Activated B cell treated with CpG ODN at 0.5 μM for 24 hours (primary cell): ENCODE measurements around the gene TEX54. TPM values are rescaled to one million over a fixed set of nuclear protein-coding genes. Genes with fewer than 3 reads are reported as not detected.

ENCODE experiments used
- ATAC-seq: fragments of 200-7000 bp; cut with Tn5 transposase; one replicate; pipeline ENCODE4 v1.10.0; 2021; ENCODE audit warnings: low read depth, mild to moderate bottlenecking, moderate library complexity
- CTCF ChIA-PET: fragments of 350-600 bp; sonication (Branson Sonifier 250); formaldehyde crosslinking; loops from one replicate; lab custom pipeline; 2021; ENCODE audit warnings: antibody characterized with exemption; lab: Charles Lee
- POLR2A ChIA-PET: fragments of 350-600 bp; sonication (Branson Sonifier 250); formaldehyde crosslinking; loops from one replicate; lab custom pipeline; 2021; ENCODE audit warnings: antibody characterized with exemption; lab: Charles Lee
- DNase-seq: peaks from one replicate; pipeline ENCODE4 v3.0.0; 2022
- H3K27ac Mint-ChIP-seq: one replicate; pipeline ENCODE4 v1.8.0; 2020; ENCODE audit warnings: mixed read lengths
- H3K27me3 Mint-ChIP-seq: one replicate; pipeline ENCODE4 v1.8.0; 2021; ENCODE audit warnings: mixed read lengths
- H3K36me3 Mint-ChIP-seq: one replicate; pipeline ENCODE4 v1.8.0; 2021; ENCODE audit warnings: low read depth, mixed read lengths
- H3K4me1 Mint-ChIP-seq: one replicate; pipeline ENCODE4 v1.8.0; 2021; ENCODE audit warnings: mixed read lengths
- H3K4me3 Mint-ChIP-seq: one replicate; pipeline ENCODE4 v1.8.0; 2020; ENCODE audit warnings: mild to moderate bottlenecking, mixed read lengths
- H3K9me3 Mint-ChIP-seq: one replicate; pipeline ENCODE4 v1.8.0; 2020; ENCODE audit warnings: mixed read lengths
- intact Hi-C: fragments of 100-400 bp; cut with micrococcal nuclease; formaldehyde crosslinking; loops from one replicate; pipeline ENCODE4 v1.15.1; 2024
- total RNA-seq: library from RNA; stranded (reverse); gene quantifications from 2 replicates; pipeline ENCODE4 v1.2.3, GENCODE V29; 2022
- TF ChIP-seq, protein P1 (sequence below): fragments of 200-600 bp; IDR thresholded peaks from one replicate; pipeline ENCODE4 v1.8.0; 2022; ENCODE audit warnings: antibody characterized with exemption, mild to moderate bottlenecking

The TEX54 gene
- total RNA-seq, 1 donor from 2014 or later = 0.55 TPM

DNA sequence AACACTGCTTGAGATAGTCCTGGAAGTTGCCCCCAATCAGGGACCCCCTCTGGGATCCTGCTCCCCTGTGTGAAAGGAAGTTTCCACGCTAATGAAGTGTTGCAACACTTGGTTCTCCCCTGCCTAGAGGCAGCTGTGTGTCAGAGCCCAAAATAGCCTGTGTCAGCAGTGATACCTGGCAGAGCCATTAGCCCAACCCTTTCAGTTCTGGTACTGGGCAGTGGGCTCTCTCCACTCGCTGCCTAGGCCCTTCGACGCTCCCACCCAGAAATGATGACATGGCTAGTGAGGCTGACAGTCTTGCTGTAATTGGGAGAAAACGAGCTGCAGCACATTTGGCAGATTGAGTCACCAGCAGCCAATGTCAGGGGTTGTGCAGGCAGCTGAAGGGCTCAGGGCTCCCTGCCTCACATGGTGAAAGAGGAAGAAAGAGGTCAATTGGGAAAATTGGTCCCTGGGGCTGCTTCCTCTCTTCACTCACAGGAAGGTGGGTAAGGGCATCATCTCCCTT, 26.0 kb downstream of the TEX54 start:
- Mint-ChIP-seq H3K4me1 (peaks cover 34% of the 10 kb centered on the region), H3K27ac (peak overlapping the region; percentile 93), H3K27me3 (no peaks in the 10 kb centered on the region), H3K36me3 (peaks cover 27% of the 10 kb centered on the region), H3K9me3 (no peaks in the 10 kb centered on the region), H3K4me3 (peak overlapping the region; percentile 96)
- ATAC-seq (no peak), DNase-seq (no peak)
- ChIA-PET CTCF (interaction anchor here (1.3 to 1.6 kb wide), 2 partner anchors 20 kb away, joined by 9 to 11 read pairs; partner anchors contain the start of gene TMEM179B), POLR2A (interaction anchor here (0.5 to 5.5 kb wide), 22 partner anchors 7 to 219 kb away, joined by 3 to 123 read pairs (median 6); partner anchors contain the start of genes B3GAT3, SLC3A2, STX5 and TEX54)
- intact Hi-C loops = no loop called here
- TF ChIP-seq, protein P1, sequence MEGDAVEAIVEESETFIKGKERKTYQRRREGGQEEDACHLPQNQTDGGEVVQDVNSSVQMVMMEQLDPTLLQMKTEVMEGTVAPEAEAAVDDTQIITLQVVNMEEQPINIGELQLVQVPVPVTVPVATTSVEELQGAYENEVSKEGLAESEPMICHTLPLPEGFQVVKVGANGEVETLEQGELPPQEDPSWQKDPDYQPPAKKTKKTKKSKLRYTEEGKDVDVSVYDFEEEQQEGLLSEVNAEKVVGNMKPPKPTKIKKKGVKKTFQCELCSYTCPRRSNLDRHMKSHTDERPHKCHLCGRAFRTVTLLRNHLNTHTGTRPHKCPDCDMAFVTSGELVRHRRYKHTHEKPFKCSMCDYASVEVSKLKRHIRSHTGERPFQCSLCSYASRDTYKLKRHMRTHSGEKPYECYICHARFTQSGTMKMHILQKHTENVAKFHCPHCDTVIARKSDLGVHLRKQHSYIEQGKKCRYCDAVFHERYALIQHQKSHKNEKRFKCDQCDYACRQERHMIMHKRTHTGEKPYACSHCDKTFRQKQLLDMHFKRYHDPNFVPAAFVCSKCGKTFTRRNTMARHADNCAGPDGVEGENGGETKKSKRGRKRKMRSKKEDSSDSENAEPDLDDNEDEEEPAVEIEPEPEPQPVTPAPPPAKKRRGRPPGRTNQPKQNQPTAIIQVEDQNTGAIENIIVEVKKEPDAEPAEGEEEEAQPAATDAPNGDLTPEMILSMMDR = no peak

DNA sequence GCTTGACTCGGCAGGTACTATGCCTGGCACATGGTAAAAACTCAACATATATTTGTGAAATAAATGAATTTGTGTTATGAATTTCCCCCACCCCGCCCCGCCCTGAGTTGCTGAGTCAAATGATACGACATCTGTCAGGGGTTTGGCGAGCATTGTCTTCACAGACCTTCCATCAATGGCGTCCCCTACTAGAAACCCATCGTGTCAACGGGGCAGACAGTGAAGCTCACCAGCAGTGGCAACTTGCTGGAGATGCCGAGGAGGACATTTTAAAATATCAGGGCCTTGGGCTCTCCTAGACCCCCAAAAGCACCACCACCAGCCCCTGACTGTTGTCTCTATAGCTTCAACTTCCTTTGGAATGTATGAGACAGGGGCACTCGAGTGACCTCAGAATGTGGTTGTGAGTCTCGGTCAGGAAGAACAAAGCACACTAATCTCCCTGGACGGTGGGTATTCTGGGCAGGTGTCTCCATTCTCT, 26.6 kb downstream of the TEX54 start:
- POLR2A ChIA-PET = interaction anchor here (0.6 to 5.5 kb wide), 29 partner anchors 8 to 238 kb away, joined by 3 to 123 read pairs (median 5); partner anchors contain the start of genes B3GAT3, C11orf98, CSKMT and HNRNPUL2
- ATAC-seq (peak; percentile 8), DNase-seq (no peak)
- intact Hi-C loops = loop anchor here (1.0 to 2.0 kb wide), 9 partner anchors 14 to 74 kb away; partner anchors contain the start of genes POLR2G, SLC3A2, TAF6L and TMEM179B
- Mint-ChIP-seq H3K9me3 (no peaks in the 10 kb centered on the region), H3K4me1 (peaks cover 36% of the 10 kb centered on the region), H3K27me3 (no peaks in the 10 kb centered on the region), H3K4me3 (peak overlapping the region; percentile 96), H3K36me3 (peaks cover 34% of the 10 kb centered on the region), H3K27ac (peak overlapping the region; percentile 93)
- TF ChIP-seq, protein P1 = no peak
- CTCF ChIA-PET = interaction anchor here (0.7 to 1.3 kb wide), 2 partner anchors 19 to 211 kb away, joined by 3 to 11 read pairs; partner anchors contain the start of gene TMEM179B

DNA sequence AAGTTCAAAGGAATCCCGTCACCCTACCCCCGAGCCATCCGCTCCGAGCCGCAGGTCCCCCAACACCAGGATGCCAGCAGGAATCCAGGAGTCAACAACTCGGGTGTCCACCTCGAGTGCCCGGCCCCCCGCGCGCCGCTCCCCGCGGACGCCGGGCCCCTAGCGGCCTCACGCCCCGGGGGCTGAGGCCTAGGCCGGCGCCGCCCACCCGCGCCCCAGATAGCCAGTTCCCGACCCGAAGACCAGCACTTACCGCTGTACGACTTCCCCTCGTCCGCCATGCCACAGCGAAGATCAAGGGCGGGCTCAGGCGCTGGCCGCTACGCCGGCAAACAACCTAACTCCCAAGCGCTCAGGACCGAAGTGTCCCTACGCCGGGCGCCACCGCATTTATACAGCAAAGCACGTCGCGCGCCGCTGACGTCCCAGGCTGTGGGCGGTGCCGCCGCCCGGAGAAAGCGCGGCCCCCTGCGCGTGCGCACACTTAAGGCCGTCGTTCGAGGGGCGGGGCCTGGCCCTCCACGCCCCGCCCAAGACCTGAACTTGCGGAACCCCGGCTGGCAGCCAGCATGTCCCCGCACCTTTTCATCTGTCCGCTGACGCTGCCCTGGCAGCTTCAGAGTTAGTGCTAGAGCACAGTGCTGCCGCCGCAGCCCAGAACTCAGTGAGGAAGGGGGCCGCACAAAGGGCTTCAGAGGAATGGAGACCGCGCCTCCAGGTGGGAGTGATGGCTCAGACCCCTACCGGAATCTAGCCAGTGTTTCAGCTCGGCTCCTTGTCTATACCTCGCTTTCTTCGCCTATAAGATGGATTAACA, 27.4 kb downstream of the TEX54 start, which contains the start of gene NXF1:
NXF1 (minus strand) TSS at position 365 of the 817 bp plus-strand sequence; CDS start at position 281, 84 bp downstream.
- ATAC-seq = peak; percentile 86
- intact Hi-C loops = loop anchor here (1.0 to 2.0 kb wide), 9 partner anchors 13 to 75 kb away; partner anchors contain the start of genes POLR2G, SLC3A2, TAF6L and TMEM179B
- peaks cover 36% of the 10 kb centered on the region for H3K4me1 Mint-ChIP-seq
- DNase-seq = peak; percentile 99
- peak within 1 kb of the TSS; percentile 93 for H3K27ac Mint-ChIP-seq
- H3K27me3 Mint-ChIP-seq = no peaks in the 10 kb centered on the region
- POLR2A ChIA-PET = interaction anchor here (0.6 to 5.5 kb wide), 32 partner anchors 8 to 238 kb away, joined by 3 to 123 read pairs (median 6); partner anchors contain the start of genes B3GAT3, C11orf98, CSKMT and HNRNPUL2
- no peaks in the 10 kb centered on the region for H3K9me3 Mint-ChIP-seq
- TF ChIP-seq, protein P1 = no peak
- H3K36me3 Mint-ChIP-seq = peaks cover 38% of the 10 kb centered on the region
- CTCF ChIA-PET = interaction anchor here (0.7 to 1.3 kb wide), 2 partner anchors 19 to 210 kb away, joined by 3 to 11 read pairs; partner anchors contain the start of gene TMEM179B
- H3K4me3 Mint-ChIP-seq = peak within 1 kb of the TSS; percentile 96

DNA sequence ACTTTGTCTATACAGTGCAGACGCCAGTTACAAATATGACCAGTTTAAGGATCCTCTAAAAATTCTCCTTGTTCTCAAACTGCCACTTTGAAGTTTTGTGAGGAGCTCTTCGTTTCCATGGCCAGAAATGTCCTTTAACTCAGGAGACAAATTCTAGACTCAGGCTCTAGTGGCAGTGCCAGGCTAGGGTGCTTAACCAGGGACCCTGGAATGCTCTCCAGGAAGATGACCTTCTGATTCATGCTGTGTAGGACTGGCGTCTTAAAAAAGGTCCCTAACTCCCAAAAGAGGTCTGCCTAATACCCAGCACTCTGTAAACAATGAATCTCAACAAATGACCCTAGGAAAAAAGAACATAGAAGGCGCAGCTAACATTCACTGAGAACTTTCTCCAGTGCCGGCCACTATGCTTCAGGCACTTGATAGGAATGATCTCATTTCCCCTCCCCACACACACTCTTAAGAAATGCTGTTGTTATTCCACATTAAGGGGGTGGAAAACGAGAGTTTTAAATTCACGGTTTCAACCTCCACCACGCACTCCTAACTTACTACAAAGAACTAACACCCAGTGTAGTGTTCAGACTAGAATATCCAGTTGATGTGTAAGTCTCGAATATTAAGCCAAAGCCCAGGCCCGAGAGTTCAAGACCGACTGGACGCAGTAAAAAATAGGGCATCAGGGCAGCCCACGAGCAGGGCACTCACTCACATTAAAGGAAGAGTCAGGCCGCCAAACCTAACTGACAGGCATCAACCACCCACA, 28.1 kb downstream of the TEX54 start:
- no peak for DNase-seq
- Mint-ChIP-seq H3K27ac (peak overlapping the region; percentile 86), H3K4me1 (peaks cover 36% of the 10 kb centered on the region), H3K4me3 (peak overlapping the region; percentile 96), H3K27me3 (no peaks in the 10 kb centered on the region), H3K36me3 (peaks cover 46% of the 10 kb centered on the region), H3K9me3 (no peaks in the 10 kb centered on the region)
- intact Hi-C loops = loop anchor here (1.0 to 2.0 kb wide), 9 partner anchors 12 to 76 kb away; partner anchors contain the start of genes POLR2G, SLC3A2, TAF6L and TMEM179B
- ChIA-PET CTCF (no interaction called here), POLR2A (interaction anchor here (0.6 to 5.5 kb wide), 14 partner anchors 10 to 140 kb away, joined by 3 to 123 read pairs (median 8); partner anchors contain the start of genes C11orf98, CSKMT, HNRNPUL2 and POLR2G)
- TF ChIP-seq, protein P1 = no peak
- ATAC-seq = peak; percentile 13
